Measurements from ENCODE around the gene CTDP1. TPM values are rescaled to one million over a fixed set of nuclear protein-coding genes. Genes with fewer than 3 reads are reported as not detected.

CTDP1 gene
- total RNA-seq, 1 donor: 20.7 TPM

DNA sequence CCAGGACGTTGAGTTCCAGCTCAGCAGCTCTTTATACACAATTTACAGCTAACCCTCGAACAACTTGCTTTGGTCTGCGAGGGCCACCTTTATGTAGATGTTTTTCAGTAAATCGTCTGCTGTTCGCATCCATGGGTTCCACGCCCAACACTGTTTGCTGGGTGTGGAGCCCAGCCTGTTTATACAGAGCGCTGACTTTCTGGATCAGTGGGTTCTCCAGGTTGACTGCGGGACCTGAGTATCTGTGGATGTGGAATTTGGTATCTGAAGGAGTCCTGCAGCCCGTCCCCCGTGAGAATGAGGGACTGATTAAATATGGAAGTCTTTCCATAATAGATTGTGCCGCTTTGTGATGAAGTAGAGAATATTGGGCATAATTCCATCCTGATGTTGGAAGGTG, 2.9 kb downstream of the CTDP1 start:
- no peak for DNase-seq (ENCODE audit: low read depth)
- no peak overlapping the region for H3K4me3 ChIP-seq (ENCODE audit: low read depth, low read length)
- TF ChIP-seq CTCF (IDR thresholded peaks at IDR 0.05; ENCODE audit: insufficient read depth, low read depth, low read length): no peak

DNA sequence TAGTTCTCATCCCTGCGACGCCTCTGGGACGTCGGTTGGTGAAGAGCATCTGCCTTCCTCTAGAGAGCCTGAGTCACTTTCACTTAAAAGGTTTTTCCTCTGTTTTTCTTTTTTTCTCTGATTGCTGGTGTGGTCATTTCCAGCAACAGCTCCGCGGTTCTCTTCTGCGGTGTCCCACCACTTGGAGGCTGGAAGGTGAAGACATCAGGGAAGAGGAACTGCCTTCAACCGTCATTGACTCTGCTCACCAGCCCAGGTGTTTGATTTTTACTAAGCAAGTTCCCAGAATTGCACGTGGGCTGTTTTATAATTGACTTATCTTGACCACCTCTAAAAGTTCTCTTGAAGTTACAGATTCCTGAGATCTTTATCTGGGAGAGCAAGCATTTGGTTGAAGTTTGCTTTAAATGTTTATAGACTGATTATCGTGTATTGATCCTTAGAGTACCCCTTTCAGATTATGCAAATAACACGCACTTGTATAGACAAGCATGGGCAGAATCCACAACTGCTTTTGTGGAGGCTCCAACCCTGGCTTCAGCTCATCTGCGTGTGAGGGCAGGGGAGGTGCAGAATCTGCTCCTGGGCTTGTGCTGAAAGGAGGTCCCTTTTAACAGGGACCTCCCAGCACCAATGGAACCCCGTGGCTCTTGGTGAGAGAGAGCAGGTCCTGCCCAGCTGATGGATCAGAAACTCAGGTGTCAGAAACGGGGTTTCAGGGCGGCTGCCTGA, 3.5 kb downstream of the CTDP1 start:
- no peak for TF ChIP-seq CTCF (IDR thresholded peaks at IDR 0.05; ENCODE audit: insufficient read depth, low read depth, low read length)
- H3K4me3 ChIP-seq (ENCODE audit: low read depth, low read length): no peak overlapping the region
- DNase-seq (ENCODE audit: low read depth): no peak

DNA sequence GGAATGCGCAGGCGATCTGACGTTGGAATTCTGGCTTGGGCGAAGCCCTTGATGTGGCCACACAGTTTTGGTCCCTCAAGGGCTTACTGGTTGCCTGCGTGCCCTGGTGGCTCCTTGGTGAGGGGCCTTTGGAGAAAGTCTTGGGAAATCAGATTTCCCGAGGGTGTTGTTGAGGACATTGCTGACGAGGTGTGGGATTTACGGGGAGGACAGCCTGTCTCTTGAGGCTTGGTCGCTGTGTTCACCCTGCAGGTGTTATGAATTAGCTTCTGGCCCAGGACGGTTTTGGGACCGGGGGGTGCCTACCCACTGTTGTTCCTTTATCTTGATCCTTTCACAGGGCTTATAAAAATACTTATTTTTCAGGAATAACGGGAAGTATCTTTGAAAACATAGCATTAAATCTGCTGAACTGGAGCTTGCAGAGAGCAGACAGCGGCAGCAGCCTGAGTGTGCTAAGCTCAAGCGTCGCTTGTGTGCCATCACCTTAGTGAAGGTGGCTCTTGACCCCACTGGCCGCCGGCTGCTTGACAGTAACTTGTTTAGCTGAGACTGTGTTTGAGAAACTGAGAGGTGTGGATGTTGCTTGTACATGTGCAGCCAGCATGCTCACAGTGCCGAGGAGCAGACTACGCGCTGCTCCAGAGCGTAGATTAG, 4.2 kb downstream of the CTDP1 start:
- no peak overlapping the region for H3K4me3 ChIP-seq (ENCODE audit: low read depth, low read length)
- TF ChIP-seq CTCF (IDR thresholded peaks at IDR 0.05; ENCODE audit: insufficient read depth, low read depth, low read length): no peak
- no peak for DNase-seq (ENCODE audit: low read depth)

DNA sequence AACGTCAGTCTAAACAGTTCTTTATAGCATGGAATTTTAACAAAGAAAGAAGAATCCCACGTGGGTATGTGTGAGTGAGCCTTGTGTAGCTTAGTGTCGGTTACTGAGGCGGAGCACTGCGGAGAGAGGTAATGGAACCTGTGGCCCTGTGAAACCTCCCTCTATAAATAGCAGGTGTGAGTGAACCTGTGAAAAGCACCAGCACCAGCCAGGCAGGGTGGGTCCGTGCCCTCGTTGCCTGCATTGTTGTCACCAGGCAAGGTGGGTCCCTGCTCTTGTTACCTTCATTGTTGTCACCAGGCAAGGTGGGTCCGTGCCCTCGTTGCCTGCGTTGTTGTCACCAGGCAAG, 4.7 kb downstream of the CTDP1 start:
- DNase-seq (ENCODE audit: low read depth): no peak
- TF ChIP-seq CTCF (IDR thresholded peaks at IDR 0.05; ENCODE audit: insufficient read depth, low read depth, low read length): no peak
- no peak overlapping the region for H3K4me3 ChIP-seq (ENCODE audit: low read depth, low read length)

DNA sequence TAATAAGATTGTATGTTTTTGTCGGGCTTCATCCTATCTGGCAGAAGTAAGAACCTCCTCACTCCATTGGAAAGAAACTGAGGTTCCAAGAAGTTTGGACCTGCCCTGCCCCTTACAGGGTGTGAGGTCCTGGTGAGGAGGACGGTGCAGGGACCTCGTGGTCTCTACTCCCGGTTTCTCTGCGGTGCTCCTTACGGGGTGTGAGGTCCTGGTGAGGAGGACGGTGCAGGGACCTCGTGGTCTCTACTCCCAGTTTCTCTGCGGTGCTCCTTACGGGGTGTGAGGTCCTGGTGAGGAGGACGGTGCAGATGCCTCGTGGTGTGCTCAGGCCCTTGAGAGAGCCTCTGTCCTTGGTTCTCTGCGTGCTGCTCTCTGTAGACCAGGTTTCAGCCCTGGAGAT, 5.2 kb downstream of the CTDP1 start:
- TF ChIP-seq CTCF (IDR thresholded peaks at IDR 0.05; ENCODE audit: insufficient read depth, low read depth, low read length): no peak
- H3K4me3 ChIP-seq (ENCODE audit: low read depth, low read length): no peak overlapping the region
- no peak for DNase-seq (ENCODE audit: low read depth)

GRCh38 chr18:79685281-79685680, 5.7 kb downstream of the CTDP1 start:
- no peak overlapping the region for H3K4me3 ChIP-seq (ENCODE audit: low read depth, low read length)
- TF ChIP-seq CTCF (IDR thresholded peaks at IDR 0.05; ENCODE audit: insufficient read depth, low read depth, low read length): no peak
- DNase-seq (ENCODE audit: low read depth): no peak

All from fibroblast of villous mesenchyme (primary cell).